Measurements from ENCODE around the gene ACTL10. TPM values are rescaled to one million over a fixed set of nuclear protein-coding genes. Genes with fewer than 3 reads are reported as not detected.
A peak's percentile ranks its signal among the peaks of the same experiment; 100 is the strongest.

ACTL10 gene
- total RNA-seq, 1 experiment from 2014 or later: 3.2 TPM

- CTCF ChIA-PET: interaction anchor here (0.6 kb wide), 1 partner anchor 204 kb away, joined by 3 read pairs; no protein-coding TSS in a partner anchor
- no peaks in the 10 kb centered on the region for H3K27me3 Mint-ChIP-seq (ENCODE audit: insufficient read depth, unreplicated experiment)
- no peaks in the 10 kb centered on the region for H3K9me3 Mint-ChIP-seq (ENCODE audit: unreplicated experiment)
- intact Hi-C loops (cut with micrococcal nuclease): no loop called here
- POLR2A ChIA-PET: no interaction called here
- H3K4me1 Mint-ChIP-seq (ENCODE audit: insufficient read depth, unreplicated experiment): peaks cover 2% of the 10 kb centered on the region
- no TSS peak for BruUV-seq (replicated peaks)
- DNase-seq (ENCODE audit: unreplicated experiment): no peak
- no peak overlapping the region for H3K27ac Mint-ChIP-seq (ENCODE audit: low read depth, unreplicated experiment)
- TF ChIP-seq, protein P1, sequence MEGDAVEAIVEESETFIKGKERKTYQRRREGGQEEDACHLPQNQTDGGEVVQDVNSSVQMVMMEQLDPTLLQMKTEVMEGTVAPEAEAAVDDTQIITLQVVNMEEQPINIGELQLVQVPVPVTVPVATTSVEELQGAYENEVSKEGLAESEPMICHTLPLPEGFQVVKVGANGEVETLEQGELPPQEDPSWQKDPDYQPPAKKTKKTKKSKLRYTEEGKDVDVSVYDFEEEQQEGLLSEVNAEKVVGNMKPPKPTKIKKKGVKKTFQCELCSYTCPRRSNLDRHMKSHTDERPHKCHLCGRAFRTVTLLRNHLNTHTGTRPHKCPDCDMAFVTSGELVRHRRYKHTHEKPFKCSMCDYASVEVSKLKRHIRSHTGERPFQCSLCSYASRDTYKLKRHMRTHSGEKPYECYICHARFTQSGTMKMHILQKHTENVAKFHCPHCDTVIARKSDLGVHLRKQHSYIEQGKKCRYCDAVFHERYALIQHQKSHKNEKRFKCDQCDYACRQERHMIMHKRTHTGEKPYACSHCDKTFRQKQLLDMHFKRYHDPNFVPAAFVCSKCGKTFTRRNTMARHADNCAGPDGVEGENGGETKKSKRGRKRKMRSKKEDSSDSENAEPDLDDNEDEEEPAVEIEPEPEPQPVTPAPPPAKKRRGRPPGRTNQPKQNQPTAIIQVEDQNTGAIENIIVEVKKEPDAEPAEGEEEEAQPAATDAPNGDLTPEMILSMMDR (IDR thresholded peaks at IDR 0.05; ENCODE audit: unreplicated experiment): no peak
- H3K36me3 Mint-ChIP-seq (ENCODE audit: insufficient read depth, unreplicated experiment): peaks cover 7% of the 10 kb centered on the region
- H3K4me3 Mint-ChIP-seq (ENCODE audit: unreplicated experiment): no peak overlapping the region
Measured at GRCh38 chr20:33659341-33660034, 7.3 kb upstream of the ACTL10 start.

DNA sequence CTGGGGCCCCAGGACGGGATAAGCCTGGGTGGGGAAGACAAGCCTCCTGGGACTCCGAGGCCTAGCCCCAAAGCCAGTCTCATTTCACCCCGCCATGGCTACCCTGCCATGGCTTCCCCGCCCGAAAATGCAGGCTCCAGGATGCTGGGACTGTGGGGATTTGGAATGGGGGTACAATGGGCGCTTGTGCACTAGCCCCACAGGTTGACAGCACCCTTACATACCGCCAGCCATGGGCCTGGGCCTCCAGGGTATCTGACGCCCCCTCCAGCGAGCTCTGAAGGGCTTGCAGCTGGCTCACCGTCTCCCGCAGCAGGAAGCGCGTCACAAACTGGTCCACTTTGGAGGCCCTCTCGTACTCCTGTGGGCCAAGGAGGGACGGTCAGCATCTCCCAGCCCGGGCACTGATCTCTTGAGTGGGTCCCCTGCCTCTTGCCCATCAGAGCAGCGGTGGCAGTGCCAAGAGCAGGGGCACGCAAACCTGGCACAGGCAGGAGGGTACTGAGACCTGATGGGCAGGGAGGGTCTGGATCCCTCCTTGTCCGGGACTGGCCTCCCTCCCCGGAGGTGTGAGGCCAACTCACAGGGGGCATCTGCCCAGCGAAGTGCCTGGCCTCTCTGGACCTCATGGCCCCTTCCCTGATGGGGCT is 6.6 kb upstream of the ACTL10 start:
- no TSS peak for BruUV-seq (replicated peaks)
- TF ChIP-seq, protein P1 (IDR thresholded peaks at IDR 0.05; ENCODE audit: unreplicated experiment): no peak
- Mint-ChIP-seq H3K36me3 (ENCODE audit: insufficient read depth, unreplicated experiment) (peaks cover 1% of the 10 kb centered on the region), H3K4me1 (ENCODE audit: insufficient read depth, unreplicated experiment) (peaks cover 6% of the 10 kb centered on the region), H3K4me3 (ENCODE audit: unreplicated experiment) (no peak overlapping the region), H3K9me3 (ENCODE audit: unreplicated experiment) (no peaks in the 10 kb centered on the region), H3K27me3 (ENCODE audit: insufficient read depth, unreplicated experiment) (no peaks in the 10 kb centered on the region), H3K27ac (ENCODE audit: low read depth, unreplicated experiment) (no peak overlapping the region)
- ChIA-PET POLR2A (no interaction called here), CTCF (interaction anchor here (0.6 kb wide), 1 partner anchor 205 kb away, joined by 3 read pairs; no protein-coding TSS in a partner anchor)
- intact Hi-C loops (cut with micrococcal nuclease): no loop called here
- DNase-seq (ENCODE audit: unreplicated experiment): no peak

GRCh38 chr20:33660685-33661058 is 6.1 kb upstream of the ACTL10 start:
- Mint-ChIP-seq H3K4me1 (ENCODE audit: insufficient read depth, unreplicated experiment) (peaks cover 6% of the 10 kb centered on the region), H3K27ac (ENCODE audit: low read depth, unreplicated experiment) (no peak overlapping the region), H3K4me3 (ENCODE audit: unreplicated experiment) (no peak overlapping the region), H3K27me3 (ENCODE audit: insufficient read depth, unreplicated experiment) (no peaks in the 10 kb centered on the region), H3K36me3 (ENCODE audit: insufficient read depth, unreplicated experiment) (no peaks in the 10 kb centered on the region), H3K9me3 (ENCODE audit: unreplicated experiment) (no peaks in the 10 kb centered on the region)
- ChIA-PET POLR2A (interaction anchor here (0.9 kb wide), 1 partner anchor 170 kb away, joined by 4 read pairs; the partner anchor contains the start of gene CBFA2T2), CTCF (interaction anchor here (0.6 to 1.0 kb wide), 2 partner anchors 94 to 203 kb away, joined by 3 to 4 read pairs; no protein-coding TSS in a partner anchor)
- no TSS peak for BruUV-seq (replicated peaks)
- TF ChIP-seq, protein P1 (IDR thresholded peaks at IDR 0.05; ENCODE audit: unreplicated experiment): no peak
- intact Hi-C loops (cut with micrococcal nuclease): no loop called here
- DNase-seq (ENCODE audit: unreplicated experiment): no peak

DNA sequence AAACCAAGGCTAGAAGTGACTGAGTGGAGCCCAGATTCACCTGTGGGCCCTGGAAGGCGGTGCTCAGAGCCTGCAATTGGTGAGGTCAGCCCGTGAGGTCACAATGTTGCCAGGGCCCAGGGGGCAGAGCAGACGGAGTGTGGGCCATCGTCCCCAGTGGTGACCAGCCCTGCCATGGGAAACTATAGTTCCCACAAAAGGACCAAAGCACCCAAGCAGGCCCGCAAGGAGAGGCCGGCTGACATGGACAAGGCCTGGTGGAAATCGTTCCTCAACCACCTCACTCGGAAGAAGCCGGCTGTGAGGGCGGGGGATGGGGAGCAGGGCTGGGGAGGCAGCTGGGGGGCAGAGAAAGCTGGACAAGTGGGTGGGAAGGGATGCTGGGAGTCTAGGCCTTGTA is 4.6 kb upstream of the ACTL10 start, which contains the start of gene C20orf144:
C20orf144 (plus strand) TSS at position 156 of the 400 bp plus-strand sequence; CDS start at position 175, 19 bp downstream.
- no peak for DNase-seq (ENCODE audit: unreplicated experiment)
- peaks cover 14% of the 10 kb centered on the region for H3K4me1 Mint-ChIP-seq (ENCODE audit: insufficient read depth, unreplicated experiment)
- ChIA-PET POLR2A (interaction anchor here (0.9 to 3.4 kb wide), 5 partner anchors 9 to 450 kb away, joined by 3 to 20 read pairs (median 7); partner anchors contain the start of genes CBFA2T2 and EIF2S2), CTCF (interaction anchor here (0.6 to 1.6 kb wide), 4 partner anchors 9 to 205 kb away, joined by 3 to 8 read pairs (median 4); no protein-coding TSS in a partner anchor)
- H3K9me3 Mint-ChIP-seq (ENCODE audit: unreplicated experiment): no peaks in the 10 kb centered on the region
- intact Hi-C loops (cut with micrococcal nuclease): no loop called here
- H3K4me3 Mint-ChIP-seq (ENCODE audit: unreplicated experiment): peak within 1 kb of the TSS; percentile 73
- no peaks in the 10 kb centered on the region for H3K27me3 Mint-ChIP-seq (ENCODE audit: insufficient read depth, unreplicated experiment)
- TF ChIP-seq, protein P1 (IDR thresholded peaks at IDR 0.05; ENCODE audit: unreplicated experiment): no peak
- H3K27ac Mint-ChIP-seq (ENCODE audit: low read depth, unreplicated experiment): no peak within 1 kb of the TSS
- BruUV-seq (replicated peaks): no TSS peak
- peaks cover under 1% of the 10 kb centered on the region for H3K36me3 Mint-ChIP-seq (ENCODE audit: insufficient read depth, unreplicated experiment)
